Heart left ventricle (tissue), 13 donors: ENCODE results near the gene SNRNP35.

Experiments used
- POLR2A ChIP-seq, 2 donors: fragments of 450-650 bp; IDR thresholded peaks; one replicate each; pipeline ENCODE4 v1.6.1; 2017; ENCODE audit warnings: antibody characterized with exemption in 2 of 2, mild to moderate bottlenecking in 2 of 2, moderate library complexity in 2 of 2
- TF ChIP-seq, protein P1 (sequence below), 12 donors: fragments of 200-600 bp; sonication (generic) in 4 of 12; IDR thresholded peaks; one replicate each; pipeline versions ENCODE4 v1.5.0 to v1.8.0; 2018 to 2022; ENCODE audit warnings: antibody characterized with exemption in 12 of 12, mild to moderate bottlenecking in 5 of 12
- donor health status: ischemic (EF 13 %, LVEDD 7.1; RV severe dilation, severe dysfunction).
- donor health status: DM: no; HTN: yes; CAD: no.
- donor health status: DM: no; HTN: no; CAD: no.
- donor health status: ischemic (EF 25% LVEDD 6.9; RV normal size, moderate dysfunction).
- donor health status: ischemic (EF 25% LVEDD 5.7; RV mildly dilated, moderate dysfunction).
- donor health status: ischemic (EF 35%, LVEDD 5.7; RV mildly dilated, moderate dysfunction).
- donor health status: nonischemic (EF 11% LVEDD 7.7; RV severe dilation, severe dysfunction).
- donor health status: DM: yes; HTN: yes; CAD: no.
- donor health status: PGD.
- donor health status: ischemic (EF 29% LVEDD 5.4; RV normal size, mild dysfunction).
- donor health status: nonischemic (EF 23%, LVEDD 6.1; RV moderate dilation, normal function).

- TF ChIP-seq, protein P1, sequence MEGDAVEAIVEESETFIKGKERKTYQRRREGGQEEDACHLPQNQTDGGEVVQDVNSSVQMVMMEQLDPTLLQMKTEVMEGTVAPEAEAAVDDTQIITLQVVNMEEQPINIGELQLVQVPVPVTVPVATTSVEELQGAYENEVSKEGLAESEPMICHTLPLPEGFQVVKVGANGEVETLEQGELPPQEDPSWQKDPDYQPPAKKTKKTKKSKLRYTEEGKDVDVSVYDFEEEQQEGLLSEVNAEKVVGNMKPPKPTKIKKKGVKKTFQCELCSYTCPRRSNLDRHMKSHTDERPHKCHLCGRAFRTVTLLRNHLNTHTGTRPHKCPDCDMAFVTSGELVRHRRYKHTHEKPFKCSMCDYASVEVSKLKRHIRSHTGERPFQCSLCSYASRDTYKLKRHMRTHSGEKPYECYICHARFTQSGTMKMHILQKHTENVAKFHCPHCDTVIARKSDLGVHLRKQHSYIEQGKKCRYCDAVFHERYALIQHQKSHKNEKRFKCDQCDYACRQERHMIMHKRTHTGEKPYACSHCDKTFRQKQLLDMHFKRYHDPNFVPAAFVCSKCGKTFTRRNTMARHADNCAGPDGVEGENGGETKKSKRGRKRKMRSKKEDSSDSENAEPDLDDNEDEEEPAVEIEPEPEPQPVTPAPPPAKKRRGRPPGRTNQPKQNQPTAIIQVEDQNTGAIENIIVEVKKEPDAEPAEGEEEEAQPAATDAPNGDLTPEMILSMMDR (IDR thresholded peaks at IDR 0.05), result no peak
- TF ChIP-seq POLR2A (IDR thresholded peaks at IDR 0.05), result no peak
Measured at GRCh38 chr12:123421314-123421713, 36.6 kb upstream of the SNRNP35 start.
